Karpas-422 (cell line): ENCODE results near the gene ADRB1. TPM values are rescaled to one million over a fixed set of nuclear protein-coding genes. Genes with fewer than 3 reads are reported as not detected.
A peak's percentile ranks its signal among the peaks of the same experiment; 100 is the strongest.

Source experiments
- DNase-seq: peaks from one replicate; pipeline ENCODE4 v3.0.0-alpha.2; 2015
- H2AFZ ChIP-seq: fragments of 200-600 bp; sonication (generic); 2 replicates; pipeline ENCODE4 v1.6.1; 2014; ENCODE audit warnings: antibody characterized with exemption, low read length, mixed read lengths
- H3K27ac ChIP-seq: fragments of 200-600 bp; sonication (generic); 2 replicates; pipeline ENCODE4 v1.5.1; 2014; ENCODE audit warnings: mild to moderate bottlenecking, low read length, moderate library complexity
- H3K27me3 ChIP-seq: fragments of 200-600 bp; sonication (generic); 2 replicates; pipeline ENCODE4 v1.6.1; 2014; ENCODE audit warnings: low read length, mixed read lengths
- H3K36me3 ChIP-seq: fragments of 200-600 bp; sonication (generic); 2 replicates; pipeline ENCODE4 v1.6.1; 2014; ENCODE audit warnings: low read length, mixed read lengths; ENCODE audit not compliant: insufficient read depth
- H3K4me1 ChIP-seq: fragments of 200-600 bp; sonication (generic); 2 replicates; pipeline ENCODE4 v1.6.1; 2014; ENCODE audit warnings: mild to moderate bottlenecking, low read length, mixed read lengths
- H3K4me2 ChIP-seq: fragments of 200-600 bp; sonication (generic); 2 replicates; pipeline ENCODE4 v1.6.1; 2014; ENCODE audit warnings: low read length, low read depth, mild to moderate bottlenecking; ENCODE audit not compliant: poor library complexity, severe bottlenecking
- H3K4me3 ChIP-seq: fragments of 200-600 bp; sonication (generic); 2 replicates; pipeline ENCODE4 v1.5.1; 2014; ENCODE audit warnings: mild to moderate bottlenecking, antibody characterized with exemption, low read length, mixed read lengths
- H3K79me2 ChIP-seq: fragments of 200-600 bp; sonication (generic); 2 replicates; pipeline ENCODE4 v1.6.1; 2014; ENCODE audit warnings: mild to moderate bottlenecking, low read length, mixed read lengths
- H3K9ac ChIP-seq: fragments of 200-600 bp; sonication (generic); 2 replicates; pipeline ENCODE4 v1.6.0; 2014; ENCODE audit warnings: low read length
- H3K9me2 ChIP-seq: fragments of 200-600 bp; sonication (generic), shearing (Covaris generic); replicated peaks from 2 replicates; pipeline ENCODE4 v1.6.0; 2014; ENCODE audit warnings: mild to moderate bottlenecking, low read length, moderate library complexity; ENCODE audit not compliant: insufficient read depth
- H3K9me3 ChIP-seq: fragments of 300-700, 200-600 bp; sonication (generic); 2 replicates; pipeline ENCODE4 v1.6.1; 2014; ENCODE audit warnings: low read length, mixed read lengths
- H4K20me1 ChIP-seq: fragments of 200-600 bp; sonication (generic); 2 replicates; pipeline ENCODE4 v1.6.1; 2014; ENCODE audit warnings: mild to moderate bottlenecking, antibody characterized with exemption, low read length, low read depth; ENCODE audit not compliant: insufficient read depth
- total RNA-seq: library from RNA; depleted of rRNA; stranded (reverse); fragments of >200 nt; shearing (Covaris generic); gene quantifications from 2 replicates; pipeline ENCODE4 v1.2.3, GENCODE V29; 2014; ENCODE audit warnings: low replicate concordance

ADRB1 gene
- total RNA-seq, 1 experiment from 2014 or later = not detected

- H3K9ac ChIP-seq = no peak overlapping the region
- no peak overlapping the region for H3K4me2 ChIP-seq
- no peaks in the 10 kb centered on the region for H3K9me2 ChIP-seq
- H3K79me2 ChIP-seq = no peaks in the 10 kb centered on the region
- peaks cover 25% of the 10 kb centered on the region for H3K4me1 ChIP-seq
- no peaks in the 10 kb centered on the region for H3K9me3 ChIP-seq
- no peak overlapping the region for H3K27ac ChIP-seq
- H3K36me3 ChIP-seq = no peaks in the 10 kb centered on the region
- no peak overlapping the region for H3K4me3 ChIP-seq
- no peak overlapping the region for H2AFZ ChIP-seq
- H3K27me3 ChIP-seq = no peaks in the 10 kb centered on the region
- H4K20me1 ChIP-seq = no peaks in the 10 kb centered on the region
- DNase-seq = no peak
Observed at GRCh38 chr10:114022766-114023597, 20.7 kb upstream of the ADRB1 start.

DNA sequence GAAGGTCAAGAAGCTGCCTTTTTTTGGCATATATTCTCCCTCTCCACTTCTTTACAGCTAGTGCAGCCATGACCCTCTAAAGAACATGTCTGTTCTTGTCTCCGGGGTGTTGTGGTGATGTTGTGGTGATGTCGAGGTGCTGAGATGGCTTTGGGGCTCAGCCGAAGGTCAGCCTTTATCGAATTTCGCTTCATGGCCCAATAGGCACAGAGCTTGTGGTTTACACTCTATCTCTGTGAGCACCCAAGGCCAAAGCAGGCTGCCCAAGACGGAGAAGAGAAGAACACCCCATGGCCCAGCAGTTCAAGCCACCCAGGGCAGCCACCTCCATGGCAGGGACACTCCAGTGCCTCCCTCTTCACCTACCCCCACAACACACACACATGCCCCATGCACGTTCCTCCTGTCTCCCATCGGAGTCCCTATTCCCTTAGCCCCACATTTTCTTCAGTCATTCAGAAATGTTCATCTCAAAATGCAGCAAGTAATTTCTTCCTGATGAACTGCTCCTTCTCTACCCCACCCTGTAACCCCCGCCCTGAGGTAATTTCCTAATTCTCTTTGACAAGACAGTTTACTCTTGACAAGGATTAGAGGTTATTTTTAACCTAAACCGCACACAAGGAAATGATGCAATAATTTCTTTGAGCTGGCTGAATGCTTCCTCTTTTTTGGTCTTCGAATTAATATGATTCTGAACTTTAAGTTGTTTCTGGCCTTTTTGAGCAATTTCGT, 18.6 kb upstream of the ADRB1 start:
- Histone ChIP-seq H4K20me1 (no peaks in the 10 kb centered on the region), H3K27me3 (no peaks in the 10 kb centered on the region), H3K9me3 (no peaks in the 10 kb centered on the region), H2AFZ (peak overlapping the region; percentile 44; the same call in 1 of the 2 replicates), H3K9me2 (no peaks in the 10 kb centered on the region), H3K9ac (peak overlapping the region; percentile 58), H3K27ac (peak overlapping the region; percentile 30; the same call in 1 of the 2 replicates), H3K4me2 (peak overlapping the region; percentile 72), H3K4me3 (peak overlapping the region; percentile 55), H3K36me3 (no peaks in the 10 kb centered on the region), H3K4me1 (peaks cover 25% of the 10 kb centered on the region), H3K79me2 (no peaks in the 10 kb centered on the region)
- DNase-seq = peak; percentile 90

GRCh38 chr10:114025611-114026130, 18.0 kb upstream of the ADRB1 start:
- H3K4me1 ChIP-seq = peaks cover 25% of the 10 kb centered on the region
- H3K4me2 ChIP-seq = peak overlapping the region; percentile 72
- no peak for DNase-seq
- no peak overlapping the region for H2AFZ ChIP-seq
- no peaks in the 10 kb centered on the region for H3K9me2 ChIP-seq
- no peak overlapping the region; the same call in 1 of the 2 replicates for H3K9ac ChIP-seq
- H3K27me3 ChIP-seq = no peaks in the 10 kb centered on the region
- no peaks in the 10 kb centered on the region for H3K36me3 ChIP-seq
- H3K4me3 ChIP-seq = no peak overlapping the region
- H4K20me1 ChIP-seq = no peaks in the 10 kb centered on the region
- H3K79me2 ChIP-seq = no peaks in the 10 kb centered on the region
- no peak overlapping the region; the same call in 1 of the 2 replicates for H3K27ac ChIP-seq
- no peaks in the 10 kb centered on the region for H3K9me3 ChIP-seq

DNA sequence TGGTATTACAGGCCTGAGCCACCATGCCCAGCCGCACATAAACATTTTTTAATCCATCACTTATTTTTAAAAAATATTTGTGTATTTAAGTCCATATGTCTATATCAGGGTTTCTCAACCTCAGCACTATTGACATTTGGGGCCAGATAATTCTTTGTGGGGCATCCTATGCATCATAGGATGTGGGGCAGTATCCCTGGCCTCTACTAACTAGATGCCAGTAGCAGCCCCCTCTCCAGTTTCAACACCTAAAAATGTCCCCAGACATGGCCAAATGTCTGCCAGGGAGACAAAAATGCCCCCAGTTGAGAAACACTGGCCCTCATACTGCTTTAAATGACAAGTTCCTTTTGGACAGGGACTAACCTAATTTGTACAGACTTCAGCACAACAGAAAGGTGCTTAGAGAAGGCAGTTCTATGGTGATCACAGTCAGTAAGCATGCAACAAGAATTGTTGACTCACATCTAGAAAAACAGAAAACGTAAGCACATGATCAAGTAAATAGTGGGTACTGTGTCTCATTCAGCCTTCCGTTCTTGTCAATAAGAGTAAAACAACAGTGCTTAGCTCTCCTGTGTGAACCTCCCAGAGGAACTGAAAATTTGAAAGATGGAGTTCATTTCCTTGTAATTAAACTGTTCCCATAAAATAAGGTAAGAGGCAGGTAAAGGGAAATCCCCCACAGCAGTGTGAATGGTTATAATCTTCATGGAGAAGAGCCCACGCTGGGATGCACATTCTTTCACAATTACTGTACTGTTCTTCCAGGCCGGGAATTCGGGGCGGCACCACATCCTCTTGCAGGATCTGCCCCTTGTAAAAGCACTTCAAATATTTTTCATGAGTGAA, 17.3 kb upstream of the ADRB1 start:
- no peak overlapping the region for H3K4me2 ChIP-seq
- no peak for DNase-seq
- H4K20me1 ChIP-seq = no peaks in the 10 kb centered on the region
- no peaks in the 10 kb centered on the region for H3K36me3 ChIP-seq
- no peaks in the 10 kb centered on the region for H3K79me2 ChIP-seq
- H3K9me2 ChIP-seq = no peaks in the 10 kb centered on the region
- no peaks in the 10 kb centered on the region for H3K9me3 ChIP-seq
- H3K27ac ChIP-seq = no peak overlapping the region
- no peak overlapping the region for H3K9ac ChIP-seq
- H3K4me3 ChIP-seq = no peak overlapping the region
- no peak overlapping the region for H2AFZ ChIP-seq
- peaks cover 25% of the 10 kb centered on the region for H3K4me1 ChIP-seq
- H3K27me3 ChIP-seq = no peaks in the 10 kb centered on the region

DNA sequence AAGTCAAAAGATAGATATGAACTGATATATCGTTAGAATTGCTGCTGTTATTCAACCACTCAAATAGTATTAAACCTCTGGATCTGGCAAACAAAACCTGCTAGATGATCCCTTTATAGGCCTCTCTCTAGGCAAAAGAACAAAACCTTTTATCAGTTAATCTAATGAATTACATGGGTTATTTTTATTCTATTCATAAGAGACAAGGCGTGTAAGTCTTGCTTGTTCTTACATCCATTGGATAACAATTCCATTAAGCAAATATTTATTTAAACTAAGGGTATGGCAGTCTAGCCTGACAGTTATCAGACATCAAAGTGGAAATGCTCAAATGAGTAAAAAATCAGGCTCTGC, 16.6 kb upstream of the ADRB1 start:
- DNase-seq = no peak
- no peaks in the 10 kb centered on the region for H3K9me3 ChIP-seq
- H2AFZ ChIP-seq = no peak overlapping the region
- no peaks in the 10 kb centered on the region for H3K36me3 ChIP-seq
- no peaks in the 10 kb centered on the region for H3K79me2 ChIP-seq
- H3K27ac ChIP-seq = no peak overlapping the region
- no peak overlapping the region for H3K4me2 ChIP-seq
- no peak overlapping the region for H3K4me3 ChIP-seq
- H4K20me1 ChIP-seq = no peaks in the 10 kb centered on the region
- no peaks in the 10 kb centered on the region for H3K9me2 ChIP-seq
- no peak overlapping the region for H3K9ac ChIP-seq
- peaks cover 25% of the 10 kb centered on the region for H3K4me1 ChIP-seq
- H3K27me3 ChIP-seq = no peaks in the 10 kb centered on the region

GRCh38 chr10:114027951-114028350, 15.7 kb upstream of the ADRB1 start:
- Histone ChIP-seq H3K9ac (no peak overlapping the region), H3K4me3 (no peak overlapping the region), H4K20me1 (no peaks in the 10 kb centered on the region), H2AFZ (no peak overlapping the region), H3K79me2 (no peaks in the 10 kb centered on the region), H3K4me2 (no peak overlapping the region), H3K9me3 (no peaks in the 10 kb centered on the region), H3K36me3 (no peaks in the 10 kb centered on the region), H3K4me1 (peaks cover 25% of the 10 kb centered on the region), H3K9me2 (no peaks in the 10 kb centered on the region), H3K27ac (no peak overlapping the region), H3K27me3 (no peaks in the 10 kb centered on the region)
- DNase-seq = no peak

DNA sequence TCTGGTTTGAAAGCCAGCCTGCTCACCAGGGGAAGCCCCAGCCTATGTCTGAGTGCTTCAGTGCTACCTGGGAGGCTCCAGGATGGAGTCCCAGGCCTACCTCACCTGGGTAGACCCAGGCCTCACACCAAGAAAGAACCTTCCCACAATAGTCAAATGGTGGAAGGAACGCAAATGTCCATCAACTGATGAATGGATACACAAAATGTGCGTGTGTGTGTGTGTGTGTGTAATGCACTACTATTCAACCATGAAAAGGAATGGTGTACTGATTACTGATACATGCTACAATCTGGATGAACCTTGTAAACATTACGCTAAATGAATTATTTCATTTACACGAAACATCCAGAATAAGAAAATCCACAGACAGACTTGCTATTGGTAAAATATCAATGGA, 15.2 kb upstream of the ADRB1 start:
- Histone ChIP-seq H3K4me3 (no peak overlapping the region), H3K27me3 (no peaks in the 10 kb centered on the region), H2AFZ (no peak overlapping the region), H4K20me1 (no peaks in the 10 kb centered on the region), H3K79me2 (no peaks in the 10 kb centered on the region), H3K9me2 (no peaks in the 10 kb centered on the region), H3K27ac (no peak overlapping the region), H3K4me1 (peaks cover 25% of the 10 kb centered on the region), H3K4me2 (no peak overlapping the region), H3K9ac (no peak overlapping the region), H3K9me3 (no peaks in the 10 kb centered on the region), H3K36me3 (no peaks in the 10 kb centered on the region)
- DNase-seq = no peak
